ENCODE measurements around the gene MATN4.
A peak's percentile ranks its signal among the peaks of the same experiment; 100 is the strongest.

Gene MATN4

DNA sequence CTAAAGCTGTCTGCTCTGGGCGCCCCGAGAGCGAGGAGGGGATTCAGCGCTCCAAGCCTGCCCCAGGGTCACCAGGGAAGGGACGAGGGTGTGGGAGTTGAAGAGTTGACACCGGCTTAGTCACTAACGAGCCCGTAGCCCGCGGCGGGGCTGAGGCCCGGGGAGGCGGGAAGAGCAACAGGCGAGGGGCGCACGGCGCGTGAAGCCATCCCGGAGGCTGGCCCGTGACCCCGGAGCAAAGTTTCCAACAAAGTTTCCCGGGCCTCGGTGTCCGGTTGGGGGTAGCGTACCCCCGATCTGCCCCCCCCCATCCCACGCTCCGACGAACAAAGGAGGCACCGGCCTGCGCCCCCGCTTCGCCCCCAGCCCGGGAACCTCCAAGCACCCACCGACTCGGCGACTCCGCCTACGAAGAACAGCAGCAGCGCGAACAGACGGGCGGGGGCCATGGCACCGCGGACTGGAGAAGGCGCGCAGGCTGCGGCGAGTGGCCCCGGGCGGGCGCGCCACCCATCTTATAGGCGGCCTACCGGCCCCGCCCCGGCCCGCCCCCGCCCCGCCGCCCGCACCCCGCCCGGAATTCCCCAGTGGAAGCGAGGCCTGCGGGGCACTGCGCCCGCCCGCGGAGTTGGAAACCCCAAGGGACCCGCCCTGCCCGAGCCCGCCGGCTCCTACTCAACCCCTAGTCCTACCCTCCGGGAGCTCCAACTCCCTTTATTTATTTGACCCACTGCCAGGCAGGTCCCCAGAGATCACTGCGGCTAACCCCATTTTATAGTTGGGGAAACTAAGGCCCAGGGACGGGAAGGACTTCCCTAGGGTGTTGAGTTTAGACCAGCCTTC lies 40.1 kb upstream of the MATN4 start, which contains the start of gene SDC4:
TSS of gene SDC4 (minus strand) at position 489 of the 843 bp plus-strand sequence. CDS start at position 449, 40 bp downstream.
- Histone ChIP-seq H3K27me3 (ENCODE audit: insufficient read depth, insufficient read length) (no peaks in the 10 kb centered on the region), H3K9ac (ENCODE audit: insufficient read length, low read depth) (peak within 1 kb of the TSS; percentile 93), H3K9me3 (ENCODE audit: insufficient read depth, low read length) (no peaks in the 10 kb centered on the region), H3K36me3 (ENCODE audit: insufficient read depth, insufficient read length, low read length) (peaks cover 28% of the 10 kb centered on the region), H3K4me3 (ENCODE audit: insufficient read length, low read depth) (peak within 1 kb of the TSS; percentile 64), H3K4me1 (ENCODE audit: insufficient read depth, insufficient read length) (peaks cover 19% of the 10 kb centered on the region)
- no peak for DNase-seq (ENCODE audit: low read depth, low spot score)
- TF ChIP-seq YY1 (IDR thresholded peaks at IDR 0.05; ENCODE audit: insufficient read depth, insufficient read length) = no peak
- no peak for TF ChIP-seq SUZ12 (IDR thresholded peaks at IDR 0.05; ENCODE audit: extremely low read depth, insufficient read depth, insufficient read length)
- no peak for TF ChIP-seq ZNF274 (IDR thresholded peaks at IDR 0.05; ENCODE audit: low read depth, low read length)

- no peak for TF ChIP-seq ZNF274 (IDR thresholded peaks at IDR 0.05; ENCODE audit: low read depth, low read length)
- TF ChIP-seq SUZ12 (IDR thresholded peaks at IDR 0.05; ENCODE audit: extremely low read depth, insufficient read depth, insufficient read length) = no peak
- no peak for TF ChIP-seq YY1 (IDR thresholded peaks at IDR 0.05; ENCODE audit: insufficient read depth, insufficient read length)
- no peaks in the 10 kb centered on the region for H3K9me3 ChIP-seq (ENCODE audit: insufficient read depth, low read length)
- DNase-seq (ENCODE audit: low read depth, low spot score) = no peak
- H3K27me3 ChIP-seq (ENCODE audit: insufficient read depth, insufficient read length) = no peaks in the 10 kb centered on the region
- H3K4me1 ChIP-seq (ENCODE audit: insufficient read depth, insufficient read length) = peaks cover 19% of the 10 kb centered on the region
- H3K36me3 ChIP-seq (ENCODE audit: insufficient read depth, insufficient read length, low read length) = peaks cover 28% of the 10 kb centered on the region
- H3K4me3 ChIP-seq (ENCODE audit: insufficient read length, low read depth) = peak overlapping the region; percentile 64
- H3K9ac ChIP-seq (ENCODE audit: insufficient read length, low read depth) = peak overlapping the region; percentile 93
Measured at GRCh38 chr20:45347297-45347935, 39.3 kb upstream of the MATN4 start.

DNA sequence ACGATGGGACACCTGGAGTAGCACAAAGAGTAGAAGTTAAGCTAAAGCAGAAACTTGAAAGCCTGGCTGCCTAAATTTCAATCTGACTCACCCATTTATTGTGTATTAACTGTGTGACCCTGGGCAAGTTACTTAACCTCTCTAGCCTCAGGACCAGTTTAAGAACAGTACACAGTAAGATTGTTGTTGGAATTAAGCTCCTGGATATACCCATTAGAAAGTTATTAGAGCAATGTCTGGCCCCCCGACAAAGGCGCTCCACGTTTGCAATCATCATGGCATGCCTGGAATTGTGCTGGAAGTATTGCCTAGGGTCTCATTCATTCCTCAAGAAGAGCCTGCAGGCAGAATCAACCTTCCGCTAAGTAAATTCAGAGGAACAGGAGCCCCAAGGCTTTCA lies 38.8 kb upstream of the MATN4 start:
- H3K9ac ChIP-seq (ENCODE audit: insufficient read length, low read depth) = peak overlapping the region; percentile 93
- no peak for DNase-seq (ENCODE audit: low read depth, low spot score)
- no peaks in the 10 kb centered on the region for H3K27me3 ChIP-seq (ENCODE audit: insufficient read depth, insufficient read length)
- H3K36me3 ChIP-seq (ENCODE audit: insufficient read depth, insufficient read length, low read length) = peaks cover 28% of the 10 kb centered on the region
- H3K4me3 ChIP-seq (ENCODE audit: insufficient read length, low read depth) = peak overlapping the region; percentile 64
- no peaks in the 10 kb centered on the region for H3K9me3 ChIP-seq (ENCODE audit: insufficient read depth, low read length)
- no peak for TF ChIP-seq ZNF274 (IDR thresholded peaks at IDR 0.05; ENCODE audit: low read depth, low read length)
- TF ChIP-seq SUZ12 (IDR thresholded peaks at IDR 0.05; ENCODE audit: extremely low read depth, insufficient read depth, insufficient read length) = no peak
- no peak for TF ChIP-seq YY1 (IDR thresholded peaks at IDR 0.05; ENCODE audit: insufficient read depth, insufficient read length)
- H3K4me1 ChIP-seq (ENCODE audit: insufficient read depth, insufficient read length) = peaks cover 19% of the 10 kb centered on the region

DNA sequence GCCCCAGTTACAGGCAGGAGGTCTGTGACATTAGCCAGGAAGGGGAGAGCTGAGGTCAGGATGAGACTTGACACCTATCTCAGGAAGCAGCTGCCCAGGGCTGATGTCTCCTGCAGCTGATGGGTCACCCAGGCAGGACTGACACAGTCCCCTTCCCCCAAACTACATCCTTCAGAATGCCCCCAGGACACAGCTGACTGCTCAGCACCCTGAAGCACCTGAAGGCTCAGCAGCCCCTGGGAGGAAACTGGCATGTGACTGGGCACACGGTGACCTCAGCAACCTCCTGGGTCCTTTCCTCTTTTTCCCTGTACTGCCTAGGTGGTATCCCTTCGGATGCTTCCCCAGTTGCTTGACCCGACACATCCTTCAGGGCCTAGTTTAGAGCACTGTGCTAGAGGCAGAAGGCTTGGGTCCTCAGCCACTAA lies 38.2 kb upstream of the MATN4 start:
- H3K9me3 ChIP-seq (ENCODE audit: insufficient read depth, low read length) = no peaks in the 10 kb centered on the region
- peak overlapping the region; percentile 64 for H3K4me3 ChIP-seq (ENCODE audit: insufficient read length, low read depth)
- no peaks in the 10 kb centered on the region for H3K27me3 ChIP-seq (ENCODE audit: insufficient read depth, insufficient read length)
- DNase-seq (ENCODE audit: low read depth, low spot score) = no peak
- TF ChIP-seq YY1 (IDR thresholded peaks at IDR 0.05; ENCODE audit: insufficient read depth, insufficient read length) (no peak), ZNF274 (IDR thresholded peaks at IDR 0.05; ENCODE audit: low read depth, low read length) (no peak)
- H3K4me1 ChIP-seq (ENCODE audit: insufficient read depth, insufficient read length) = peaks cover 19% of the 10 kb centered on the region
- H3K9ac ChIP-seq (ENCODE audit: insufficient read length, low read depth) = peak overlapping the region; percentile 93
- H3K36me3 ChIP-seq (ENCODE audit: insufficient read depth, insufficient read length, low read length) = peaks cover 28% of the 10 kb centered on the region

- peak overlapping the region; percentile 47 for H3K9ac ChIP-seq (ENCODE audit: insufficient read length, low read depth)
- H3K4me3 ChIP-seq (ENCODE audit: insufficient read length, low read depth) = peak overlapping the region; percentile 64
- peaks cover 21% of the 10 kb centered on the region for H3K4me1 ChIP-seq (ENCODE audit: insufficient read depth, insufficient read length)
- TF ChIP-seq SUZ12 (IDR thresholded peaks at IDR 0.05; ENCODE audit: extremely low read depth, insufficient read depth, insufficient read length) (no peak), ZNF274 (IDR thresholded peaks at IDR 0.05; ENCODE audit: low read depth, low read length) (no peak), YY1 (IDR thresholded peaks at IDR 0.05; ENCODE audit: insufficient read depth, insufficient read length) (no peak)
- H3K27me3 ChIP-seq (ENCODE audit: insufficient read depth, insufficient read length) = no peaks in the 10 kb centered on the region
- no peak for DNase-seq (ENCODE audit: low read depth, low spot score)
- no peaks in the 10 kb centered on the region for H3K9me3 ChIP-seq (ENCODE audit: insufficient read depth, low read length)
- peaks cover 38% of the 10 kb centered on the region for H3K36me3 ChIP-seq (ENCODE audit: insufficient read depth, insufficient read length, low read length)
Measured at GRCh38 chr20:45345104-45345936, 37.2 kb upstream of the MATN4 start.

GRCh38 chr20:45344168-45344860 lies 36.2 kb upstream of the MATN4 start:
- no peak for DNase-seq (ENCODE audit: low read depth, low spot score)
- Histone ChIP-seq H3K27me3 (ENCODE audit: insufficient read depth, insufficient read length) (no peaks in the 10 kb centered on the region), H3K4me3 (ENCODE audit: insufficient read length, low read depth) (no peak overlapping the region), H3K9me3 (ENCODE audit: insufficient read depth, low read length) (no peaks in the 10 kb centered on the region), H3K36me3 (ENCODE audit: insufficient read depth, insufficient read length, low read length) (peaks cover 48% of the 10 kb centered on the region), H3K4me1 (ENCODE audit: insufficient read depth, insufficient read length) (peaks cover 29% of the 10 kb centered on the region), H3K9ac (ENCODE audit: insufficient read length, low read depth) (peak overlapping the region; percentile 71)
- TF ChIP-seq ZNF274 (IDR thresholded peaks at IDR 0.05; ENCODE audit: low read depth, low read length) = no peak
- TF ChIP-seq SUZ12 (IDR thresholded peaks at IDR 0.05; ENCODE audit: extremely low read depth, insufficient read depth, insufficient read length) = no peak
- no peak for TF ChIP-seq YY1 (IDR thresholded peaks at IDR 0.05; ENCODE audit: insufficient read depth, insufficient read length)

All from NT2/D1 (cell line).